Testis (tissue), 3 donors: ENCODE results near the gene PRCC. TPM values are rescaled to one million over a fixed set of nuclear protein-coding genes. Genes with fewer than 3 reads are reported as not detected.

Experiments used
- DNase-seq: peaks from one replicate; pipeline ENCODE4 v3.0.0-alpha.2; 2019
- H3K27ac ChIP-seq, 2 donors: fragments of 200-600 bp; sonication (generic); one replicate each; pipeline ENCODE4 v1.5.1; 2019
- H3K27me3 ChIP-seq: fragments of 200-600 bp; sonication (generic); one replicate; pipeline ENCODE4 v1.5.1; 2019
- H3K36me3 ChIP-seq: fragments of 200-600 bp; sonication (generic); one replicate; pipeline ENCODE4 v1.5.1; 2017; ENCODE audit warnings: low read depth; ENCODE audit errors: missing control alignments
- H3K4me1 ChIP-seq: fragments of 200-600 bp; sonication (generic); one replicate; pipeline ENCODE4 v1.5.1; 2019
- H3K4me3 ChIP-seq, 2 donors: fragments of 200-600 bp; sonication (generic); one replicate each; pipeline ENCODE4 v1.5.1; 2017 to 2019
- H3K9me3 ChIP-seq: fragments of 200-600 bp; sonication (generic); one replicate; pipeline ENCODE4 v1.5.1; 2017
- POLR2A ChIP-seq: fragments of 450-650 bp; IDR thresholded peaks from one replicate; pipeline ENCODE4 v1.6.1; 2017; ENCODE audit warnings: antibody characterized with exemption, mild to moderate bottlenecking, moderate library complexity
- WGBS, 2 donors: methylation state at CpG; one replicate each; pipeline ENCODE4 v1.1.5; 2018; 5-methylcytosine and 5-hydroxymethylcytosine counted together
- intact Hi-C: fragments of 100-400 bp; cut with DNase I; formaldehyde crosslinking; loops from one replicate; pipeline ENCODE4 v1.15.1; 2023; ENCODE audit warnings: low total_unique reads
- polyA plus RNA-seq: library from polyadenylated mRNA; stranded (reverse); fragments of 350-450 nt; fragmentation: Illumina TruSeq; extraction: RNeasy Lipid Tissue Mini Kit (QIAGEN cat#74804); gene quantifications from one replicate; pipeline ENCODE4 v1.2.3, GENCODE V29; 2014; ENCODE audit warnings: low read depth, low replicate concordance; ENCODE audit not compliant: insufficient read depth
- total RNA-seq, 2 donors: library from RNA; depleted of rRNA; stranded (reverse); fragments of >200 nt; gene quantifications; one replicate each; pipeline ENCODE4 v1.2.3, GENCODE V29; 2016
- TF ChIP-seq, protein P1 (sequence below), 3 experiments: fragments of 450-650 bp in 2 of 3; fragments of 200-600 bp in 1 of 3; sonication (generic) in 1 of 3; IDR thresholded peaks; one replicate each; pipeline ENCODE4 v1.5.1; 2016 to 2019; ENCODE audit warnings: antibody characterized with exemption in 3 of 3, mild to moderate bottlenecking in 2 of 3, moderate library complexity in 1 of 3

The PRCC gene
- total and polyA plus RNA-seq, 3 donors from 2014 or later, result 53.3 to 68.3 (median 62.0) TPM

GRCh38 chr1:156781585-156782186 is 14.4 kb downstream of the PRCC start:
- Histone ChIP-seq H3K27me3 (no peaks in the 10 kb centered on the region), H3K4me3 (no peak overlapping the region), H3K27ac (no peak overlapping the region), H3K9me3 (no peaks in the 10 kb centered on the region), H3K4me1 (peaks cover 6% of the 10 kb centered on the region), H3K36me3 (no peaks in the 10 kb centered on the region)
- TF ChIP-seq POLR2A, result no peak
- TF ChIP-seq, protein P1, sequence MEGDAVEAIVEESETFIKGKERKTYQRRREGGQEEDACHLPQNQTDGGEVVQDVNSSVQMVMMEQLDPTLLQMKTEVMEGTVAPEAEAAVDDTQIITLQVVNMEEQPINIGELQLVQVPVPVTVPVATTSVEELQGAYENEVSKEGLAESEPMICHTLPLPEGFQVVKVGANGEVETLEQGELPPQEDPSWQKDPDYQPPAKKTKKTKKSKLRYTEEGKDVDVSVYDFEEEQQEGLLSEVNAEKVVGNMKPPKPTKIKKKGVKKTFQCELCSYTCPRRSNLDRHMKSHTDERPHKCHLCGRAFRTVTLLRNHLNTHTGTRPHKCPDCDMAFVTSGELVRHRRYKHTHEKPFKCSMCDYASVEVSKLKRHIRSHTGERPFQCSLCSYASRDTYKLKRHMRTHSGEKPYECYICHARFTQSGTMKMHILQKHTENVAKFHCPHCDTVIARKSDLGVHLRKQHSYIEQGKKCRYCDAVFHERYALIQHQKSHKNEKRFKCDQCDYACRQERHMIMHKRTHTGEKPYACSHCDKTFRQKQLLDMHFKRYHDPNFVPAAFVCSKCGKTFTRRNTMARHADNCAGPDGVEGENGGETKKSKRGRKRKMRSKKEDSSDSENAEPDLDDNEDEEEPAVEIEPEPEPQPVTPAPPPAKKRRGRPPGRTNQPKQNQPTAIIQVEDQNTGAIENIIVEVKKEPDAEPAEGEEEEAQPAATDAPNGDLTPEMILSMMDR (IDR thresholded peaks at IDR 0.05), result no peak
- intact Hi-C loops, result no loop called here
- no peak for DNase-seq

GRCh38 chr1:156785458-156785857 is 18.1 kb downstream of the PRCC start:
- 88% methylated on average over 6 of the region's 6 CpGs for WGBS, 2 donors
- TF ChIP-seq, protein P1 (IDR thresholded peaks at IDR 0.05), result no peak
- TF ChIP-seq POLR2A, result no peak
- intact Hi-C loops, result no loop called here
- no peak for DNase-seq
- no peaks in the 10 kb centered on the region for H3K36me3 ChIP-seq
- H3K9me3 ChIP-seq, result no peaks in the 10 kb centered on the region
- no peak overlapping the region for H3K27ac ChIP-seq
- no peaks in the 10 kb centered on the region for H3K27me3 ChIP-seq
- H3K4me1 ChIP-seq, result no peaks in the 10 kb centered on the region
- no peak overlapping the region for H3K4me3 ChIP-seq

DNA sequence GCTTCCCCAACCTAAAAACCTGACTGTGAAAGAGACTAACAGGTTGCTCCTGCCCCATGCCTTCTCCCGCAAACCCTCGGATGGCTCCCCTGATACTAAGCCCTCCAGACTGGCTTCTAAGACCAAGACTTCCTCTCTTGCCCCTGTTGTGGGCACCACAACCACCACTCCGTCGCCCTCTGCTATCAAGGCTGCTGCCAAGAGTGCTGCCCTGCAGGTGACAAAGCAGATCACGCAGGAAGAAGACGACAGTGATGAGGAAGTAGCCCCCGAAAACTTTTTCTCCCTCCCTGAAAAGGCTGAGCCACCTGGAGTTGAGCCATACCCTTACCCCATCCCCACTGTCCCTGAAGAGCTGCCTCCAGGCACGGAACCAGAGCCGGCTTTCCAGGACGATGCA is 19.3 kb downstream of the PRCC start:
- DNase-seq, result no peak
- WGBS, 2 donors, result 89 to 93% methylated on average over 10 of the region's 10 CpGs
- Histone ChIP-seq H3K36me3 (no peaks in the 10 kb centered on the region), H3K27me3 (no peaks in the 10 kb centered on the region), H3K27ac (no peak overlapping the region), H3K9me3 (no peaks in the 10 kb centered on the region), H3K4me1 (no peaks in the 10 kb centered on the region), H3K4me3 (no peak overlapping the region)
- no peak for TF ChIP-seq POLR2A
- TF ChIP-seq, protein P1 (IDR thresholded peaks at IDR 0.05), result no peak
- intact Hi-C loops, result no loop called here

DNA sequence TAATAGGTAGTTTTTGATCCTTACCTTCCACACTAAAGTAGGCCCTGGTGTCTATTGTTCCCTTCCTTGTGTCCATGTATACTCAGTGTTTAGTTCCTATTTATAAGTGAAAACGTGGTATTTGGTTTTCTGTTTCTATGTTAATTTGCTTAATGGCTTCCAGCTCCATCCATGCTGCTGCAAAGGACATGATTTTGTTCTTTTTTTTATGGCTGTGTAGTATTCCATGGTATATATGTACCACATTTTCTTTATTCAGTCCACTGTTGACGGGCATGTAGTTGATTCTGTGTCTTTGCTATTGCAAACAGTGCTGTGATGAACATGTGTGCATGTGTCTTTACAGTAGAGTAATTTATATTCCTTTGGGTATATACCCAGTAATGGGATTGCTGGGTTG is 20.8 kb downstream of the PRCC start:
- no peaks in the 10 kb centered on the region for H3K36me3 ChIP-seq
- TF ChIP-seq POLR2A, result no peak
- TF ChIP-seq, protein P1 (IDR thresholded peaks at IDR 0.05), result no peak
- H3K9me3 ChIP-seq, result no peaks in the 10 kb centered on the region
- intact Hi-C loops, result no loop called here
- no peak overlapping the region for H3K4me3 ChIP-seq
- WGBS, 2 donors, result 90 to 95% methylated on average over 2 of the region's 2 CpGs
- H3K4me1 ChIP-seq, result no peaks in the 10 kb centered on the region
- no peak for DNase-seq
- no peak overlapping the region for H3K27ac ChIP-seq
- no peaks in the 10 kb centered on the region for H3K27me3 ChIP-seq

GRCh38 chr1:156789621-156790318 is 22.4 kb downstream of the PRCC start:
- Histone ChIP-seq H3K4me1 (no peaks in the 10 kb centered on the region), H3K36me3 (no peaks in the 10 kb centered on the region), H3K27ac (no peak overlapping the region), H3K4me3 (no peak overlapping the region), H3K27me3 (no peaks in the 10 kb centered on the region), H3K9me3 (no peaks in the 10 kb centered on the region)
- TF ChIP-seq, protein P1 (IDR thresholded peaks at IDR 0.05), result no peak
- TF ChIP-seq POLR2A, result no peak
- DNase-seq, result no peak
- WGBS, 2 donors, result 85 to 91% methylated on average over 4 of the region's 4 CpGs
- intact Hi-C loops, result no loop called here
